ENCODE data around the gene SRP68. TPM values are rescaled to one million over a fixed set of nuclear protein-coding genes. Genes with fewer than 3 reads are reported as not detected.
A peak's percentile ranks its signal among the peaks of the same experiment; 100 is the strongest.
"Not testable (repeated sequence)": the region's sequence is repeated elsewhere in the genome, so short reads cannot be mapped to it uniquely, and the experiment has no call there.

SRP68 gene
- total RNA-seq, 1 donor from 2014 or later, result 45.7 TPM

GRCh38 chr17:76075364-76076145, 3.2 kb upstream of the SRP68 start:
- no peaks in the 10 kb centered on the region for H3K36me3 ChIP-seq (ENCODE audit: control insufficient read depth, insufficient read depth, low read length)
- peak; percentile 4 for TF ChIP-seq CTCF (IDR thresholded peaks at IDR 0.05; ENCODE audit: insufficient read depth, low read length, poor library complexity, severe bottlenecking)
- peaks cover 71% of the 10 kb centered on the region for H3K27me3 ChIP-seq (ENCODE audit: control insufficient read depth, insufficient read depth, low read length)
- no peak for DNase-seq (ENCODE audit: low read depth)
- no peak overlapping the region for H3K4me3 ChIP-seq (ENCODE audit: low read depth, low read length)

- no peak within 1 kb of the TSS for H3K4me3 ChIP-seq (ENCODE audit: low read depth, low read length)
- no peak for DNase-seq (ENCODE audit: low read depth)
- TF ChIP-seq CTCF (IDR thresholded peaks at IDR 0.05; ENCODE audit: insufficient read depth, low read length, poor library complexity, severe bottlenecking), result no peak
- H3K27me3 ChIP-seq (ENCODE audit: control insufficient read depth, insufficient read depth, low read length), result peaks cover 62% of the 10 kb centered on the region
- no peaks in the 10 kb centered on the region for H3K36me3 ChIP-seq (ENCODE audit: control insufficient read depth, insufficient read depth, low read length)
Observed at GRCh38 chr17:76074390-76075363, 2.4 kb upstream of the SRP68 start, which contains the start of gene GALR2. TSS of gene GALR2 (plus strand) at chr17:76074781. CDS start at chr17:76074884, 103 bp downstream.

GRCh38 chr17:76071531-76072147, 678 bp downstream of the SRP68 start:
- no peaks in the 10 kb centered on the region for H3K36me3 ChIP-seq (ENCODE audit: control insufficient read depth, insufficient read depth, low read length)

GRCh38 chr17:76065775-76066174, 6.5 kb downstream of the SRP68 start:
- no peak for DNase-seq (ENCODE audit: low read depth)
- H3K27me3 ChIP-seq (ENCODE audit: control insufficient read depth, insufficient read depth, low read length), result no peaks in the 10 kb centered on the region
- no peak for TF ChIP-seq CTCF (IDR thresholded peaks at IDR 0.05; ENCODE audit: insufficient read depth, low read length, poor library complexity, severe bottlenecking)
- H3K36me3 ChIP-seq (ENCODE audit: control insufficient read depth, insufficient read depth, low read length), result peaks cover 5% of the 10 kb centered on the region
- H3K4me3 ChIP-seq (ENCODE audit: low read depth, low read length), result no peak overlapping the region

More at GRCh38 chr17:76071531-76072147, 678 bp downstream of the SRP68 start:
- Histone ChIP-seq H3K4me3 (ENCODE audit: low read depth, low read length) (peak overlapping the region; percentile 84), H3K27me3 (ENCODE audit: control insufficient read depth, insufficient read depth, low read length) (peaks cover 33% of the 10 kb centered on the region)
- no peak for TF ChIP-seq CTCF (IDR thresholded peaks at IDR 0.05; ENCODE audit: insufficient read depth, low read length, poor library complexity, severe bottlenecking)
- DNase-seq (ENCODE audit: low read depth), result no peak

- no peak overlapping the region for H3K4me3 ChIP-seq (ENCODE audit: low read depth, low read length)
- no peaks in the 10 kb centered on the region for H3K27me3 ChIP-seq (ENCODE audit: control insufficient read depth, insufficient read depth, low read length)
- TF ChIP-seq CTCF (IDR thresholded peaks at IDR 0.05; ENCODE audit: insufficient read depth, low read length, poor library complexity, severe bottlenecking), result no peak
- DNase-seq (ENCODE audit: low read depth), result no peak
- H3K36me3 ChIP-seq (ENCODE audit: control insufficient read depth, insufficient read depth, low read length), result peaks cover 5% of the 10 kb centered on the region
Observed at GRCh38 chr17:76063875-76064546, 8.3 kb downstream of the SRP68 start.

GRCh38 chr17:76058264-76058663, 14.1 kb downstream of the SRP68 start:
- not testable (repeated sequence) for H3K4me3 ChIP-seq (ENCODE audit: low read depth, low read length); DNase-seq (ENCODE audit: low read depth); H3K36me3 ChIP-seq (ENCODE audit: control insufficient read depth, insufficient read depth, low read length); H3K27me3 ChIP-seq (ENCODE audit: control insufficient read depth, insufficient read depth, low read length)

All from kidney epithelial cell (primary cell).